ENCODE results near the gene FER.

The FER gene

GRCh38 chr5:108797986-108798385, 50.3 kb downstream of the FER start:
- no peak overlapping the region for H3K4me3 ChIP-seq (replicated peaks; ENCODE audit: low read depth, low read length)
- TF ChIP-seq CTCF (IDR thresholded peaks at IDR 0.05; ENCODE audit: low read length, missing control alignments), result no peak
- no peak for DNase-seq (ENCODE audit: low read depth)

GRCh38 chr5:108798513-108799265, 51.0 kb downstream of the FER start:
- DNase-seq (ENCODE audit: low read depth), result peak; percentile 10
- no peak overlapping the region for H3K4me3 ChIP-seq (replicated peaks; ENCODE audit: low read depth, low read length)
- TF ChIP-seq CTCF (IDR thresholded peaks at IDR 0.05; ENCODE audit: low read length, missing control alignments), result no peak

GRCh38 chr5:108801301-108801700, 53.6 kb downstream of the FER start:
- no peak for TF ChIP-seq CTCF (IDR thresholded peaks at IDR 0.05; ENCODE audit: low read length, missing control alignments)
- no peak overlapping the region for H3K4me3 ChIP-seq (replicated peaks; ENCODE audit: low read depth, low read length)
- peak; percentile 6 for DNase-seq (ENCODE audit: low read depth)

GRCh38 chr5:108801776-108802175, 54.1 kb downstream of the FER start:
- H3K4me3 ChIP-seq (replicated peaks; ENCODE audit: low read depth, low read length), result no peak overlapping the region
- peak; percentile 95 for DNase-seq (ENCODE audit: low read depth)
- no peak for TF ChIP-seq CTCF (IDR thresholded peaks at IDR 0.05; ENCODE audit: low read length, missing control alignments)

GRCh38 chr5:108810717-108811116, 63.0 kb downstream of the FER start:
- no peak for TF ChIP-seq CTCF (IDR thresholded peaks at IDR 0.05; ENCODE audit: low read length, missing control alignments)
- DNase-seq (ENCODE audit: low read depth), result no peak
- no peak overlapping the region for H3K4me3 ChIP-seq (replicated peaks; ENCODE audit: low read depth, low read length)

GRCh38 chr5:108813673-108814072, 66.0 kb downstream of the FER start:
- DNase-seq (ENCODE audit: low read depth), result no peak
- no peak overlapping the region for H3K4me3 ChIP-seq (replicated peaks; ENCODE audit: low read depth, low read length)
- TF ChIP-seq CTCF (IDR thresholded peaks at IDR 0.05; ENCODE audit: low read length, missing control alignments), result no peak

GRCh38 chr5:108814551-108814950, 66.9 kb downstream of the FER start:
- TF ChIP-seq CTCF (IDR thresholded peaks at IDR 0.05; ENCODE audit: low read length, missing control alignments), result no peak
- H3K4me3 ChIP-seq (replicated peaks; ENCODE audit: low read depth, low read length), result no peak overlapping the region
- no peak for DNase-seq (ENCODE audit: low read depth)

Data from fibroblast of pulmonary artery (primary cell).